ENCODE results near the gene GRID1. TPM values are rescaled to one million over a fixed set of nuclear protein-coding genes. Genes with fewer than 3 reads are reported as not detected.

GRID1 gene
- total and polyA plus RNA-seq, 9 of the 15 experiments (the other 6 are each of a cell fraction or from before 2014, with no cell fraction given), result 0.01 to 7.2 (median 1.2) TPM

- TF ChIP-seq SUPT5H (IDR thresholded peaks at IDR 0.05) (no peak), TAF9B (IDR thresholded peaks at IDR 0.05; ENCODE audit: partially characterized antibody) (no peak), POU5F1 (IDR thresholded peaks at IDR 0.05; ENCODE audit: borderline replicate concordance, low read depth, low read length, partially characterized antibody) (no peak), ZC3H11A (IDR thresholded peaks at IDR 0.05; ENCODE audit: low read depth, low read length) (no peak), POLR2AphosphoS5 (IDR thresholded peaks at IDR 0.05; ENCODE audit: control insufficient read depth, insufficient read depth, low read depth, low read length) (no peak), SIRT6 (IDR thresholded peaks at IDR 0.05; ENCODE audit: low read depth, low read length) (no peak), ZNF77 (CRISPR knock-in tag; IDR thresholded peaks at IDR 0.05) (no peak), DACH1 (IDR thresholded peaks at IDR 0.05; ENCODE audit: partially characterized antibody) (no peak), ZBTB12 (CRISPR knock-in tag; IDR thresholded peaks at IDR 0.05) (no peak)
- ATAC-seq (no peak), DNase-seq (ENCODE audit: extremely low read depth in 1 of 4, low spot score in 3 of 4) (no peak), FAIRE-seq (no peak)
- Histone ChIP-seq H3K4me2 (ENCODE audit: insufficient read depth, low read length) (no peak overlapping the region), H4K20me1 (replicated peaks; ENCODE audit: control insufficient read depth, insufficient read depth, low read length) (no peaks in the 10 kb centered on the region), H3K4me3 (no peak overlapping the region), H3K27ac (ENCODE audit: extremely low read depth, low read depth, low read length) (no peak overlapping the region), H3K9ac (ENCODE audit: insufficient read depth in 1 of 2, low read depth in 2 of 2, low read length in 2 of 2) (no peak overlapping the region), H3K36me3 (ENCODE audit: control insufficient read depth, insufficient read depth, low read length) (no peaks in the 10 kb centered on the region), H3K27me3 (ENCODE audit: control insufficient read depth in 2 of 2, insufficient read depth in 2 of 2, low read length in 2 of 2) (no peaks in the 10 kb centered on the region), H2AFZ (ENCODE audit: low read depth, low read length) (no peak overlapping the region), H3K4me1 (replicated peaks in 1 of 2; ENCODE audit: control insufficient read depth in 2 of 2, insufficient read depth in 2 of 2, low read length in 2 of 2) (no peaks in the 10 kb centered on the region), H3K79me2 (ENCODE audit: control insufficient read depth, insufficient read depth, low read length) (no peaks in the 10 kb centered on the region), H3K9me1 (ENCODE audit: control insufficient read depth, insufficient read depth, low read length) (no peaks in the 10 kb centered on the region), H3K9me3 (replicated peaks; ENCODE audit: control insufficient read depth, insufficient read depth, low read depth, low read length) (no peaks in the 10 kb centered on the region)
- WGBS (ENCODE audit: insufficient coverage, low coverage, missing lambda C conversion rate), result 1% methylated on average over 5 of the region's 5 CpGs
- CTCF ChIA-PET (ENCODE audit: low intra/inter-chr PET ratio), result no interaction called here
- BruUV-seq (replicated peaks), result no TSS peak
- POLR2A ChIA-PET, result no interaction called here
- in situ Hi-C loops (cut with MboI) (no loop called here), intact Hi-C loops (cut with micrococcal nuclease) (no loop called here)
Measured at GRCh38 chr10:85597006-85597405, 769.6 kb downstream of the GRID1 start.
